ENCODE data around the gene NLK.

DNA sequence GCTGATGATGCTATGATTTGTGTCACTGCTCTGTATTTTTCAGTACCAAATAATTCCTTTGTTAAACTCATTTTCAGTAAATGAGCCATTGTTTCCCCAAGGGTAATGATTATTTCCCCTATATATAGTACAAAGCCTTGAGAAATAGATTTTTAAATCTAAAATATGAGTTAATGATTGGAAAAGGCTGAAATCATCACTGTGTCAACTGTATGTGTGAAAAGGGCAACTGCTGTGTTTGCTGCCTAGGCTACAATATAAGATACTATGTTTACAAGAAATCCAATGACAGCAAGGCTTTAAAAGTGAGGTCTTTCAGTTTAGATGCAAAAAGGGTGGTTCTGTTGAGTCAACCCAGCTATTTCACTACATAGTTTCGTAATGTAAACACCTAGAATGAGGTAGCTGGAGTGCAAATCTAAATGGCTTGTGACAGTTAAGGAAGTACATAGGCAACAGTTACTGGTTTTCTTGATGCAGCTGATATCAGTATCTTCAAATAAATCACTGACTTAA lies 15.3 kb downstream of the NLK start:
- TF ChIP-seq, protein P1, sequence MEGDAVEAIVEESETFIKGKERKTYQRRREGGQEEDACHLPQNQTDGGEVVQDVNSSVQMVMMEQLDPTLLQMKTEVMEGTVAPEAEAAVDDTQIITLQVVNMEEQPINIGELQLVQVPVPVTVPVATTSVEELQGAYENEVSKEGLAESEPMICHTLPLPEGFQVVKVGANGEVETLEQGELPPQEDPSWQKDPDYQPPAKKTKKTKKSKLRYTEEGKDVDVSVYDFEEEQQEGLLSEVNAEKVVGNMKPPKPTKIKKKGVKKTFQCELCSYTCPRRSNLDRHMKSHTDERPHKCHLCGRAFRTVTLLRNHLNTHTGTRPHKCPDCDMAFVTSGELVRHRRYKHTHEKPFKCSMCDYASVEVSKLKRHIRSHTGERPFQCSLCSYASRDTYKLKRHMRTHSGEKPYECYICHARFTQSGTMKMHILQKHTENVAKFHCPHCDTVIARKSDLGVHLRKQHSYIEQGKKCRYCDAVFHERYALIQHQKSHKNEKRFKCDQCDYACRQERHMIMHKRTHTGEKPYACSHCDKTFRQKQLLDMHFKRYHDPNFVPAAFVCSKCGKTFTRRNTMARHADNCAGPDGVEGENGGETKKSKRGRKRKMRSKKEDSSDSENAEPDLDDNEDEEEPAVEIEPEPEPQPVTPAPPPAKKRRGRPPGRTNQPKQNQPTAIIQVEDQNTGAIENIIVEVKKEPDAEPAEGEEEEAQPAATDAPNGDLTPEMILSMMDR (IDR thresholded peaks at IDR 0.05; ENCODE audit: borderline replicate concordance, extremely low read depth, low read length, poor library complexity, severe bottlenecking), result no peak
- TF ChIP-seq EZH2 (IDR thresholded peaks at IDR 0.05; ENCODE audit: borderline replicate concordance, low read depth, low read length, severe bottlenecking), result no peak
